Measurements from ENCODE around the gene NOXRED1.
A peak's percentile ranks its signal among the peaks of the same experiment; 100 is the strongest.
"Not testable (repeated sequence)": the region's sequence is repeated elsewhere in the genome, so short reads cannot be mapped to it uniquely, and the experiment has no call there.

The NOXRED1 gene, protein sequence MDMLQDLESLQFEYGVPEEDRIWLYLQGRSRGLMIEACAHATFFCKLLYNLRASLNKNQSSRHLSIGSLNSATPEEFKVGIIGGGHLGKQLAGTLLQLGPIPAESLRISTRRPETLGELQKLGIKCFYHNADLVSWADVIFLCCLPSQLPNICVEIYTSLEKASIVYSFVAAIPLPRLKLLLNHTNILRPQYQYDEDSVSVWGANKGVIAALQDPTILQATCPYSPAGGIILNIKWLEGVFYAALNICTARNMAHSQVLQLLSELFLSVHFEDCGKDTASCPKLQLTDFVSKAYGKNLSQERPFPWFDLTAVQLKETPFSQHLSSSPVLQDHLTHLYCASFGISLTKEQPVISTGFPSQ

DNA sequence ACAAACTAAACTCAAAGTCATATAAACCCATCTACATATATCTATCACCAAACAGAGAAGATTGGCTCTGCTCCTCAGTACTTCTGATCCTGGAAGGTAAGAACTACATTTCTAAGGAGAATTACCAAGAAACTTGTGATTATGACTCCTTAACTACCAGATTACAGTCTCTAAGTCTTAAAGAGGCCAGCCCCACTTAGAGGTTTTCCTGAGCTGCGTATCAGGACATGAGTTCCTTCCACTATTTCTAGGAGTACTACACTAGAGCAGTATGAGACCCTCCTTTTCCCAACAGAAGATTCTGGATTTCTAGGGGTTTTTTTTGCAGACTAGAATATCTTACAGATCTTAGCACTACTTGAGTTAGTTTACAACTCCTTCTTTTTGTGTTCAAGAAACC, at the start of gene NOXRED1:
Gene NOXRED1 (minus strand): TSS at position 101 of the 400 bp plus-strand sequence. CDS start 634 bp downstream, outside the sequence.
- no peak for DNase-seq

DNA sequence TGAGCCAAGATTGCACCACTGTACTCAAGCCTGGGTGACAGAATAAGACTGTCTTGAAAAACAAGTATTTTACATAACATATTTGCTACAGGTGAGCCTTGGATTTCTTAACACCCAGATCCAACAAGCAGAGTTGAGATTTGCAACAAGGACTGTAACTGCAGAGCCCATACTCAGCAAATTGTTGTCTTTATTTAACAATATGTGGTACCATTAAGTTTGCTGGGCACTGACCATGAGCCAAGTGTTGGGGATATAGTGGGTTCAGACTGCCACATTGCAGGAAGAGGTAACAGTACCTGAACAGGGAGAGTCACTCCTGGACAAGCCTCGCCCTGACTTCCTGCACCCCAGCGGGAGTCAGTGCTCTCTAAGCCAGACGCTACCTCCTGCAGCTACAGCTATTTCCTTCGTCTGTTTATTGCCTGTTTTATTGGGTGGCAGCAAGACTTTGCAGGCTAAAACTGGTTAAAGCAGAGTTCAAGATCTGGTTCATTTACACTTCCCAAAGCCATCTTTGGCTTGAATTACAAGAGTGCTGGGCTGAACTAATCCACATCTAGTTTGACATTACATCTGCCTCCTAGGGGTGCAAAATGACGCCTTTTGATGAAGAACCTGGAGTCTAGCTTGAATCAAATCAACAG, 47.0 kb upstream of the NOXRED1 start:
- no peak for DNase-seq

DNA sequence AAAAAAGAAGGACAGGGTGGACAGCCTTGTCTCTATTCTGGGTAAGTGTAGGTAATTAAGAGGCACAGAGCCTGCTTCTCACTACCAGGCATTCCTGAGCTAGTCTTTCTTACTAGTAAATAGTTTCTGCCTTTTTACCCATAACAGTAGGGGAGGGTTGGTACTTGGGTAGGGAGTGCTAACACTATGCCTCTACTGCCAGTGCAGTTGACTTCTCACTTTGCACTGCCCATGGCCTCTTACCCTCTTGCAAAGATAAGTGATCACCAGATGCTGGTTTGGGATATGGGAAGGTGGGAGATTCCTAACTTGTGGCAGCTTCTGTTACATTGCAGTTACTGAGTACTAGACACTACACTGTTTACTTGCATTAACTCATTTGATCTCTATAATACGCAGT, 46.2 kb upstream of the NOXRED1 start:
- no peak for DNase-seq

DNA sequence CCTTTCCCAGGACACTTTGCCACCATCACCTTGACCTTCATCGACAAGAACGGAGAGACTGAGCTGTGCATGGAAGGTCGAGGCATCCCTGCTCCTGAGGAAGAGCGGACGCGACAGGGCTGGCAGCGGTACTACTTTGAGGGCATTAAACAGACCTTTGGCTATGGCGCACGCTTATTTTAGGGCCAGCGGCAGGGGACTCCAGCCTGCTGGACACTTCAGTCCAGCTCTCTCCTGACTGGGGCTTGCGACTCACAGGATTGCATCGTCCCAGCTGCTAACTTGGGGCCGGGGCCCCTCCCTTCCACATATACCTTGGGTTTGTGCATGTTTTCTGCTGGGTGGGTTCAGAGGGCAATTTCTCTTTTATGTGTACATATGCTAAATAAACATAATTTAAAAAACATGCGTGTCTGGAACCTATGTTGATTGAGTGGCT, 45.8 kb upstream of the NOXRED1 start:
- no peak for DNase-seq

DNA sequence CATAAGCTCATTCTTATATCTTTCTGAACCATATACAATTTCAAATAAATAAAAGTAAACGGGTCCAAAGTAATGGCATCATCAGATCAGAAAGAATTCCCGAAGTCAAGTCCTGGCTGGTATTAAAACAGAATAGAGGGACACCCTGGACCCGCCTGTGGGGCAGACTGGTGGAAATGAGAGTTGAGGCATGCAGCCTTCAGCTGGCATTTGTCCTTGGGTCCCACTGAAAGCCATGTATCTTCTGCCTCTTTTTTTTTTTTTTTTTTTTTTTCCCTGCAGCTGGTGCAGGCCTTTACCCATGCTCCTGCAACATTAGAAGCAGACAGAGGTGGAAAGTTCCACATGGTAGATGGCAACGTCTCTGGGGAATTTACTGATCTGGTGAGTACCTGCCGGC, 44.5 kb upstream of the NOXRED1 start:
- no peak for DNase-seq

DNA sequence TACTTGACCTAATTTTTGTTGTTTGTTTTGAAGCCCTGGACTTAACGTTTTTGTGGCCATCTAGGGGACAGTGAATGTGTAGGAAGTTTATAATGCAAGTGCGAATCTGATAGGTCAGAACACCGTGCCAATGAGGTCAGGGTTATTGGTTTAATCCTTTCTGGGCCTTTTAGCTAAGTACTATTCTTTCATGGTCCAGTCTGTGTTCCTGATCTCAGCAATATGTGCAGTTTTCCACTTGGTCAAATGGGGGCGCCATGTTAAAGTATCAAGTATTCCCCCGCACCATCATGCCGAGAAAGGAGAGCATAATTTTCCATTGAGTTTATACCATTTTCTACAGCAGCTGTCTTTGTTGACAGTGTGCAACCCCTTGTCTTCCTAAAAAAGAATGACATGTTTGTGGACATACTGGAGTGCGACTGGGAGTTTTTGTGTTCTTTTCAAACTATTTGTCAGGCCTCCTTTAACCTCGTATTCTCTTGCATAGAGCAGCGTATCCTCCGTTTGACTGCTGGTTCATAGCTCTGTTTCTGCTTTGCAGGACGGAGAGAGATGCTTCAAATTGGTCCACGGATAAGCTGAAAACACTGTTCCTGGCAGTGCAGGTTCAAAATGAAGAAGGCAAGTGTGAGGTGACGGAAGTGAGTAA, 35.9 kb upstream of the NOXRED1 start:
- DNase-seq = peak in 2 of 4 experiments; percentile 9 to 31

DNA sequence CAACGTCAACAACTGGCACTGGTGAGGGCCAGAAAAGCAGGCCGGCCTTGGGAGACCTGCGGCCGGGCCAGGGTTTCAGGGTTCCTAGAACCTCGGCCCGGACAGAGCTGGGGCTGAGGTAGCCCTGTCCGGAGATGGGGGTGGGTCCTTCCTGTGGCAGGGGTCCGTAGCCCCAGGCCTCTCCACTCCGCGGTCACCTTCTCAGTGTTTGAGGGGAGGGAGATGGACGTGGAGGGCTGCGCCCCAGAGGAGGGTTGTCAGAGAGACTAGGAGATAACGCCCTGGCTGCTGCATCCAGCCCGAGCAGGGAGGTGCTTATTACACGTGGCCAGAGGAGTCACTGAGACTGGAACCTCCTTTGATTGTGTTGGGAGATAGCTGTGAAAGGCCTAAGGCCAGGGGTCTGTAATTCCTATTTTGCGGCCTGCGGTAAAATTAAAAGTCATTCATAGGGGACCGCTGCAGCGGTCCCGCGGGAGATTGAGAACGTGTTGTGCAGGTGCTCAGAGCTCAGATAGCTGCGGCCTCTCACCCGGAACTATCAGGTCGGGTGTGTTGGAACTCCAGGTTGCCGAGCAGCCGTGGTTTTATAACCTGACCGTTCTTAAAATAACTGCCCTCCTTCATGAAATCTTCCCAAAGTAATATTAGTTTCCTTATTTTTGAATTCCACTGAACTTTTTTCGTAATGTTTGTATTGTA, 35.1 kb upstream of the NOXRED1 start:
- peak in 2 of 4 experiments; percentile 6 to 38 for DNase-seq

DNA sequence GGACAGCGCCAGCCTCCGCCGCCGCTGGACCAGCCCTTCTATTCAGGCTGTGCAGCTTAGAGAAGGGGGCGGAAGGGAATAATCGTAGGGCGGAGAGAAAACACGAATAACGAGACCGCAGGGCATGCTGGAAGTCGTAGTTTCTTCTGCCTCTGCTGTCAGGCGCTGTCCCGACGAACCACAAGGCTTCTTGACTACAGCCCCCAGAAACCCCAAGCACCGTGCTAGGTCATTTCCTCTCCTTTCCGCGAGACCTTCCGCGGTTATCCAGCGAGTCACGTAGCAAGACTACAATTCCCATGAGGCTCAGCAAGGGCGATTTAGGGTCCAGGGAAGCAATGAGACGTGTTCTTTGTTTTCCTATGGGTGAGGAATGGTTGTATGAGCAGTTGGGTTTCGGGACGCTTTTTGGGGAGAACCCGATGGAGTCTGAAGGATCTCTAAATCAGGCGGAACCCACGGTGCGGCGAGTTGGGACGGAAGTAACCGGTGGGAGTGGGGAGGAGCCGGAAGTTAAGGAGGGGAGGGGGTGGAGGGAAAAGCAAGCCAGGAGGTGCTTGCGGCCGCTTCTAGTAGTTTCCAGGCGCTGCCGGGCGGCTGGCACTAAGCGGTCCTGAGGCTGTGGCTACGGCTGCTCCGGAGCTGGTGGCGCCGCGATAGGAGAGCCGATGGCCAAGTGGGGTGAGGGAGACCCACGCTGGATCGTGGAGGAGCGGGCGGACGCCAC, 34.4 kb upstream of the NOXRED1 start, which contains the start of the genes AHSA1 and VIPAS39:
Gene AHSA1 (plus strand): TSS at position 572 of the 727 bp plus-strand sequence. CDS start 97 bp downstream, at position 669.
Gene VIPAS39 (minus strand): TSS at position 80 of the 727 bp plus-strand sequence. CDS start 3,499 bp downstream, outside the sequence.
- DNase-seq = peak; percentile 82 to 84 (median 84)

DNA sequence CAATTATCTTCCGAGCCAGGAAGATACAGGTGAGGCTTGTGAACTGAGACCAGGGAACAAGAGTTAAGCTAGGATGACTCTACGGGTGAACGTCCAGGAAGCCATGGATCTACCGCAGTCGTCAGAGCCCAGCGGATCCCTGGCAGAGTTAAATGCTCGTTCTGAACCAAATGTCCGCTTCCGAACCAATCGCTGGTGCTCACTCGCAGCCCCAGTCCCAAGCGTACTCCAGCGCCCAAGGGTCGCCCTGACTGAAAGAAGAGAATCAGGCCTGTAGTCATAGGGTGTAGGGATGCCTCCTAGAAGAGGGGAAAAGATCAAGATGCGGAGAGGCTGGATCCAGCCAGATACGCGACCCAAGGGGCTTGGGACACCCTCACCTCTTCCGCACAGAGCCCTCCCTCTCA, 33.8 kb upstream of the NOXRED1 start:
- DNase-seq = no peak

DNA sequence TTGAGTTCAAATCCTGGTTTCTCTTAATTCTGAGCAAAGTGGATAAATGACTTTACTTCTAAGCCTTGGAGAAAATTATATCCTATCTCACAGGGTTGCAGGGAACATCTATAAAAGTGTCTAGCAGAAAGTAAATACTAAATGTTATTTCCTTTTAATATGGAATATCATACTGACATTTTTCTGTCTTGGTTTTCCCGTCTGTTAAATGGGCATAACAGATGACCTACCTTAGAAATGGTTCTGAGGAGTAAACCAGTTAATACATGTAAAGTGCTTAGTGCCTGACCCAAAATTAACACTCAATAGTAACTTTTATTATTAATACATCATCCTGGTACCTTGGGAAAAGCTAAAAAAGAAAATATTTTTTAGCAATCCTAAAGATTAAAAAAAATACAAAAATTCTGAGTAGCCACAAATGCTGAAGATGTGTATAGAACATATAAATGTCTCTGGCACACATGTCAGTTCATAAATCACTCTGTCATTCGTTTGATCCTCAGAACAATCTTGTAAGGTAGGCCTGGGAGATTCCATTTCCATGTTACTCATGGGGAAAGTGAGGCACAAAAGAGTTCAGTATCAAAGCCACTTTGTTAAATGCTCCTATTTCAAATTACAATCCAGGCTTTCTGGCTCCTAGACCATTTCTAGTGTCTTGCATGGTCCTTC, 32.8 kb upstream of the NOXRED1 start:
- no peak for DNase-seq

DNA sequence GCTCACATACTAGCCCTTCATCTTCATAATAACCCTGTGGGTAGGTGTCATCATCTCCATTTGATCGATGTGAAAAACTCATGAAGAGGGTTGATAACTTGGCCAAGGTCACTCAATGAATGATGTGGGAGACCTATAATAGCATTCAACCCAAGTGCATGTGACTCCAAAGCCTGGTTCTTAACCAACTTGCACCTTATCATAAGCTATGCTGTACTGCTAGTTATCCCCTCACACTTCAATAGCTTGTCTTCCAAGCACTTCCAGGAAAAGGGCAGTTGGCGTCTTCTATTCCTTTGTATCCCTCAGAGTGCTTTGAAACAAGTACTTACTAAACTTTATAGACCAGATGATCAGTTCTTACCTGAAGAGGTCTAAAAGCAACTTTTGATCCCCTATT, 18.9 kb upstream of the NOXRED1 start:
- DNase-seq = no peak

DNA sequence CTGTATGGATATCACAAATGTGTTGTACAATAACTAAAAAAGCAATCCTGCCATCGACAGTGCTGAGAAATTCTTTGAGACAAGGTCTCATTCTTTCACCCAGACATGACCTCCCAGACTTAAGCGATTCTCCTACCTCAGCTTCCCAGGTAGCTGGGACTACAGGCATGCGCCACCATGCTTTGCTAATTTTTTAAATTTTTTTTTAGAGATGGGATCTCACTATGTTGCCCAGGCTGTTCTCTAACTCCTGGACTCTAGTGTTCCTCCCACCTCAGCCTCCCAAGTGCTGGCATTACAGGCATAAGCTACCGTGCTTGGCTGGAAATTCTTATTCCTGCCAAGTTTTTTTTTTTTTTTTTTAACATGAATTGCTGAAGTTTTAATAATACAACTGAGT, 16.5 kb upstream of the NOXRED1 start:
- DNase-seq = no peak

DNA sequence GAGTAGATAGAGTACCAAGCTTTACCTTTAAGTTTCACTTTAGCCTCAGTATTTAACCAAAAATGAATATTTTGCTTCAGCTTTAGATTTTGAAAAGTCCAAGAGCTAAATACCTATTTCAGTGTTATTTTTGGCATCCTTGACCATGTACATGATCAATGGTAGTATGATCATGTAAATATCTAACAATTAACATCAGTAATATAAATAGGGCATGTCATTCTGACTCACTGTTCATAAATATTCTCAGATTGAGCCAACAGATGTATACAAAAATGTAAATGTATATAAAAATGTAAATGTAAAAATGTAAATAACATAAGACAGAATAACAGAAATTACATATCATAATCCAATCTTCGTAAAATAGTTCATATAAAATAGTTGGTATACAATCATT, 15.3 kb upstream of the NOXRED1 start:
- DNase-seq = no peak

DNA sequence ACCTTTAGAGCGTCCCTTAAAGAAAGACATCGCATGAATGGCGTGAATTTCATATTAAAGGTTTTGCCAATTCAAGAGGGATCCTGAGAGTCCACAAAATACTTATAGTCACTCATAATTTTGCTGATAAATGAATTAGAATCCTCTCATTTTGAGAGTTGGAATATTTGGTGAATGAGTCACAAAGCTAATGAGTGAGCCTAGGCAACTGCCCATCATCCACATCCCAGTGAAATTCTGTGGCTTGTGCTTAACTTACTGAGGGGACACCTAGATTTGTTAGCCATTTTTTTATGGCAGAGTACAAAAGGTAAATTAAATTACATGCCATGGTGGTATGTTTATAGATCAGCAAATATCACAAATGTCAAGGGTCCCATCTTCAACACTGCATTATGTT, 12.7 kb upstream of the NOXRED1 start:
- DNase-seq = no peak

DNA sequence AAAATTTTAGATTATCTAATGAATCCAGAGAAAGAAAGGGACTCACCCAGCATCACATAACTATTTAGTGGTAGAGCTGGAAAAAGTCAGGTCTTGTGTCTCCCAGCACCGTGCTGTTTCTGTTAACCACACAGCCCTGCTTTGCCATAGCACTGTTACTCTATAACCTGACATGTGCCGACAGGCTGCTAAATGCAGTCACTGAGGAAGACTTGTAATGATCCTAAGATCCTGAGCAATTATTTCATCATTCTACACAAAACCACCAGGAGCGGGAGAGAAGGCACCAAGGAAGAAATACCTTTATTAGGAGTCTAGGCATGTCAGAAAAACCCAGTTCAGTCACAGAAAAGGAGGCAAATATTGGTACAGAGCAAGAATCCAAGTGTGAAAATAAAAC, 3.1 kb upstream of the NOXRED1 start:
- DNase-seq = no peak

DNA sequence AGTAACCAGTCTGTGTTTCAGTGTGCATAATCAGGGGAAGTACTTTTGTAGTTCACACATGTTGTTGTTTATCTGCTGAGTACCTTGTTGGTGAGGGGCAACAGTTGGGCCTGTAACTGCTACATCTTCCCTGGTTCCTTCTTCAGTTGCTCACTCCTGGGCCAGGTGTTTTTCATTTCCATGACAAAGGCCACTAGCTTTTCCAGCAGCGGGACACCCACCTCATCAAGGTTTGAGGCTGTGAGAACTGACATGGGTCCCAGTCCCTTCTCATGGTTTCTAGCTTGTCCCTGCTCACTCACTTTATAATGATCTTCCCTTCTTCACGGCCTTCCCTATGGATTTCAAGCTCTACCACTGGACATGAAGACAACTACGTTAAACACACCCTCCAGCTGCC, 1.5 kb upstream of the NOXRED1 start:
- DNase-seq = no peak

DNA sequence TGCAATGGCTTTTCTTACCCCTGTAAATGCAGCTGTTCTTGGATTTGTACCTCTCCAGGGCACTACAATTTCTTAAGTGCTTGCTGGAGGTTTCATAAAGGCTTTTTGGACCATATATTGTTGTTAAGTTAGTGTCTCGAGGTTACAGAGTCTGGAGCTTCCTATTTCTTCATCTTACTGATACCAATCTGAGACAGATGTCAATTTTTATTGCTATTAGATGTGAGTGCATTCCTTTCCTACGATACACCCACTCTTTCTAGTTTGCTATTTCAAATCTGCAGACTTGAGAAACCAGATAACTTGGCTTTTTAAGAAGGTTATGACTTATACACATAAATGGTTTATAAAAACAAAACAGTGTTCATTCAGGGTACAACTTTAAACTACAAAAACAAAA, 2.1 kb downstream of the NOXRED1 start:
- no peak for DNase-seq

DNA sequence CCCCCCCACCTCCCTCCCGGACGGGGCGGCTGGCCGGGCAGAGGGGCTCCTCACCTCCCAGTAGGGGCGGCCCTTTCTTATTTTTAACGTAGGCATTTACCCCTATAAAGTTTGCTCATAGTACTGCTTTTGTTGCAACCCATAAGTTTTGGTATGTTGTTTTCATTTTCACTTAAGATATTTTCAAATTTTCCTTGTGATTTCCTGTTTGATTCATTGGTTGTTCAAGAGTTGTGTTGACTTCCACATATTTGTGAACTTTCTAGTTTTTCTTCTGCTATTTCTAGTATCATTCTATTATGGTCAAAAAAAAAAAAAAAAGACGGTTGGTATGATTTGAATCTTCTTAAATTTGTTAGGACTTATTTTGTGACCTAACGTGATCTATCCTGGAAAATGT, 6.5 kb downstream of the NOXRED1 start:
- no peak for DNase-seq

DNA sequence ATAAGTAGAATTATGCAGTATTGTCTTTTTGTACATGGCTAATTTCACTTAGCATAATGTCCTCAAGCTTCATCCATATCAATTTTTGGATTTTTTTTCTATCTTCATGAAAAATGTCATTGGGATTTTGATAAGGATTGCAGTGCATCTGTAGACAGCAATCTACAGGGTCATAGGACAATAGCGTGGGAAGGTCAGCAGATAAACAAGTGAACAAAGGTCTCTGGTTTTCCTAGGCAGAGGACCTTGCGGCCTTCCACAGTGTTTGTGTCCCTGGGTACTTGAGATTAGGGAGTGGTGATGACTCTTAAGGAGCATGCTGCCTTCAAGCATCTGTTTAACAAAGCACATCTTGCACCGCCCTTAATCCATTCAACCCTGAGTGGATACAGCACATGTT, 7.2 kb downstream of the NOXRED1 start:
- DNase-seq = not testable (repeated sequence)

DNA sequence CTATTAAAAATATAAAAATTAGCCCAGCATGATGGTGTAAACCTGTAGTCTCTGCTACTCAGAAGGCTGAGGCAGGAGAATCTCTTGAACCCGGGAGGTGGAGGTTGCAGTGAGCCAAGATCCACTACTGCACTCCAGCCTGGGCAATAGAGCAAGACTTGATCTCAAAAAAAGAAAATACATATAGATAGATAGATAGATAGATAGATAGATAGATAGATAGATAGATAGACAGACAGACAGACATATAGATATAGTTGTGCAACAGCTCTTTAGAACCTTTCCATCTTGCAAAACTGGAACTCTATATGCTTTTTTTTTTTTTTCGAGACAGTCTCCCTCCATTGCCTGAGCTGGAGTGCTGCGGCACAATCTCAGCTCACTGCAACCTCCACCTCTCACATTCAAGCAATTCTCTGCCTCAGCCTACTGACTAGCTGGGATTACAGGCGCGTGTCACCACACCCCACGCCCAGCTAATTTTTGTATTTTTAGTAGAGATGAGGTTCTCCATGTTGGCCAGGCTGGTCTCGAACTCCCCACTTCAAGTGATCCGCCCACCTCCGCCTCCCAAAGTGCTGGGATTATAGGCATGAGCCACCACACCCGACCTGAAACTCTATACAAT, 7.8 kb downstream of the NOXRED1 start:
- DNase-seq = not testable (repeated sequence)

DNA sequence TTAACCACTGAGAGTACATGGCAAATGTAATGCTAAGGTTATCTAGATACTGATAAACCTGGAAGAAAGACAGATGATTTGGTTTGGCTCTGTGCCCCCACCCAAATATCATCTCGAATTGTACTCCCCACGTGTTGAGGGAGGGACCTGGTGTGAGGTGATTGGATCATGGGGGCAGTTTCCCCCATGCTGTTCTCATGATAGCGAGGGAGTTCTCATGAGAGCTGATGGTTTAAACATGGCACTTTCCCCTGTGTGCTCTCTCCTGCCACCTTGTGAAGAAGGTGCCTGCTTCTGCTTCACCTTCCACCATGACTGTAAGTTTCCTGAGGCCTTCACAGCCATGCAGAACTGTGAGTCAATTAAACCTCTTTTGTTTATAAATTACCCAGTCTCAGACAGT, 14.2 kb downstream of the NOXRED1 start:
- DNase-seq = no peak
